ENCODE measurements around the gene RPS18.

The RPS18 gene

DNA sequence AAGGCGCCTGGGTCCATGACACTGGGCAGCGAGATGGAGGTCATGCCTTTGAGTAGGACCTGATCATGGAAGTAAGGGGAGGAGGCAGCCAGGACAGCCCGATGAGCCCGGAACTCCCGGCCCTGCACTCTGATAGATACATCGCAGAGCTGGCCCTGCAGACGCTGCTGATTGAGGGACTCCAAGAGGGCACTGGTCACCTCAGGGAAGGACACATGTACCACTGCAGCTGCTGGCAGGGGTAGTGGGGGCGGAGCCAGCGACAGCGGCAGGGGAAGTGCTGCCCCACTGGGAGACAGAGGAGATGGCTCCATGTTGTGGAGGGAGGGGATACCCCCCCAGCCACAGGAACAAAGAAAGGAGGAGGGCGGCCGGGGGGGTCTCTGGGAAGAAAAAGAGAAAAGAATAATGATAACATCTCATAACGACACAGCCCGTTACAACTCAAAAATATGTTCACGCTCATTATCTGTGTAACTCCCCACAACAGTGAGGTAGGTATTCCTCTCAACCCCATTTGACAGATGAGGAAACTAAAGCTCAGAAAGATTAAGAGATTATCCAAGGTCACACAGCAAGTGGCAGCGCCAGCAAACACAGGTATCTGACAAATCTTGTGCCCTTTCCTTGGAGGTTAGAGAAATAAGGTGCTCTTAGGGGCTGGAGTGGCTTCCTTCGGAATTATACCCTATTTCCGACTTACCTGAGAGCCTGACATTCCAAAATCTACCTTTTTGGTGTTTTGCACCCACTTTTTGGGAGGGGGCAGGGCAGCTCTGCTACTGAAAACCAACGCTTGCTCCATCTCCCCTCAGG lies 44.9 kb downstream of the RPS18 start:
- peaks cover 32% of the 10 kb centered on the region for H3K4me1 ChIP-seq (ENCODE audit: control insufficient read depth, insufficient read depth, low read length)

DNA sequence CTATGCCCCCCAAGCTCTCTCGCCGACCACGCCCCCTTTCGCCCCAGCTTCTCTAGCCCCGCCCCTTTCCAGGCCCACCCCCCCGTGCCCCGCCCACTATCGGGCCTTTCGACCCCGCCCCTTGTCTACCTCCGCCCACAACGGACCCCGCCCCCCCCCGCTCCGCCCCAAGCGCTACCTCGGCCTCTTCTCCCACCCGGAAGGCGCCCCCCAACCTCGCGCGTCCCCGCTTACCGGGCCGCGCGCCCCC lies 45.5 kb downstream of the RPS18 start:
- H3K36me3 ChIP-seq (ENCODE audit: control insufficient read depth, insufficient read depth, low read length), result peaks cover 32% of the 10 kb centered on the region
- no peak overlapping the region for H3K9ac ChIP-seq (ENCODE audit: low read length)
- peak overlapping the region; percentile 96 for H3K4me3 ChIP-seq (ENCODE audit: low read depth, low read length)
- no peak overlapping the region for H3K27ac ChIP-seq (ENCODE audit: low read depth, low read length)
- H3K9me3 ChIP-seq (ENCODE audit: control insufficient read depth, insufficient read depth, low read depth, low read length), result no peaks in the 10 kb centered on the region
- H3K4me1 ChIP-seq (ENCODE audit: control insufficient read depth, insufficient read depth, low read length), result peaks cover 37% of the 10 kb centered on the region
- no peaks in the 10 kb centered on the region for H3K27me3 ChIP-seq (ENCODE audit: control insufficient read depth, insufficient read depth, low read length)

More for the DNA sequence above, 44.9 kb downstream of the RPS18 start:
- H3K27me3 ChIP-seq (ENCODE audit: control insufficient read depth, insufficient read depth, low read length), result no peaks in the 10 kb centered on the region
- H3K9me3 ChIP-seq (ENCODE audit: control insufficient read depth, insufficient read depth, low read depth, low read length), result no peaks in the 10 kb centered on the region
- no peak overlapping the region for H3K9ac ChIP-seq (ENCODE audit: low read length)
- no peak overlapping the region for H3K27ac ChIP-seq (ENCODE audit: low read depth, low read length)
- H3K36me3 ChIP-seq (ENCODE audit: control insufficient read depth, insufficient read depth, low read length), result peaks cover 32% of the 10 kb centered on the region
- peak overlapping the region; percentile 54 for H3K4me3 ChIP-seq (ENCODE audit: low read depth, low read length)

DNA sequence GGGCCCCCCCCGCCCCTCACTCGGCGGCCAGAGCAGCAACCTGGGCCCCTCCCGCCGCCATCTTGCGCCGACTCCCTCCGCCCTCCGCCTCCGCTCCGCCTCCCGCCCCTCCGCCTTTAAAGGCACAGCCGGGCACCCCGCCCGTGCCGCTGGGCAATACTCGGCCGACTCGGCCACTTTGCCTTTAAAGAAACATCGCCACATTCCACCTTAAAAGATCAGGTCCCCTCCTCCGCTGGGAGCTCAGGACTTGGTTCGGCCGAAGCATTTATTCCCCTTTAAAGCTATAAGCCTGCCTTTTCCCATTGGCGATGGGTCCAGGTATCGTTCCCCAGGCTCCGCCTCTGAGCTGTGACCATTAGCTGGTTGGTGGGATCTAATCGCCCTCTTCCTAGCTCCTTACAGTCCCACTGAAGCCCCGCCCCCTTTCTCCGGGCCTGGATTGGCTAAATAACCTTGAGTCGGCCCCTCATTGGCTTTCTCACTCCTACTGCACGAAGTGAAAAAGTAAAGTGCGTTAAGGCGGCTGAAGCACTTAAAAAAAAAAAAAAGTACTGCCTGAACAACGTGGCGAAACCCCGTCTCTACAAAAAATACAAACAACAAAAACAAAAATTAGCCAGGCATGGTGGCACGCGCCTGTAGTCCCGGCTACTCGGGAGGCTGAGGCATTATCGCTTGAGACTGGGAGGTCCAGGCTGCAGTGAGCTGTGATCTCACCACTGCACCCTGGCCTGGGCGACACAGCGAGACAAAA lies 46.0 kb downstream of the RPS18 start, which contains the start of gene ZBTB22:
ZBTB22 (minus strand) TSS at position 76 of the 757 bp plus-strand sequence. CDS start 828 bp downstream, outside the sequence.
- H3K36me3 ChIP-seq (ENCODE audit: control insufficient read depth, insufficient read depth, low read length), result peaks cover 32% of the 10 kb centered on the region
- H3K4me3 ChIP-seq (ENCODE audit: low read depth, low read length), result peak within 1 kb of the TSS; percentile 96
- H3K9ac ChIP-seq (ENCODE audit: low read length), result peak within 1 kb of the TSS; percentile 90
- peaks cover 37% of the 10 kb centered on the region for H3K4me1 ChIP-seq (ENCODE audit: control insufficient read depth, insufficient read depth, low read length)
- peak within 1 kb of the TSS; percentile 26; the same call in 1 of the 2 replicates for H3K27ac ChIP-seq (ENCODE audit: low read depth, low read length)
- H3K27me3 ChIP-seq (ENCODE audit: control insufficient read depth, insufficient read depth, low read length), result no peaks in the 10 kb centered on the region
- no peaks in the 10 kb centered on the region for H3K9me3 ChIP-seq (ENCODE audit: control insufficient read depth, insufficient read depth, low read depth, low read length)

DNA sequence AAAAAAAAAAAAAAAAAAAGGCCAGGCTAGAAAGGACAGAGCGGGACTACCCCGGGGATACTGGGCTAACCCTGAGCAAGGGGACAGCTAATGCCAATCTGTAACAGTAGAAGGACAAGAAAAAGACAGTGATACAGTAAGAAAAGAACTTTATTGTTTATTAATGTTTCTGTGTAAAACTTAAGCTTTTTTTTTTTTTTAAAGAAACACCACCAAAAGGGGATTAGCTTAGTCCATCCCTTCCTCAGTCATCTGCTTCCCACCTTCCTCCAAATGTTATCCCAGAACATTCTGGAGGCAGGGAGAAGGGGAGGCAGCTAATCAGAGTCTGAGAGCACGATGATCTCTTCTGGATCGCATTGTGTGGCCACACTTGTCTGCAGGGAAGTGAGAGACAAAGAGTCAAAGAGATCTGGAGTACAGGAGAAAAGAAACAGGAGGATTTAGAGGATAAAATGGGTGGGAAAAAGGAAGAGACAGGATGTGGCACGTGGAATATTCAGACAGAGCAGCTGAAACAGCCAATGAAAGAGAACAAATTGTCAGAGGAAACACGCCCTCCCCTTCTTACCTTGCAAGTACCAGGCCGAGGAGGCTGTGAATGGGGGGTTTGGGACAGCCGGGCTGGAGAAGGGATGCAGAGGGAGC lies 46.7 kb downstream of the RPS18 start:
- Histone ChIP-seq H3K36me3 (ENCODE audit: control insufficient read depth, insufficient read depth, low read length) (peaks cover 32% of the 10 kb centered on the region), H3K9ac (ENCODE audit: low read length) (peak overlapping the region; percentile 13), H3K9me3 (ENCODE audit: control insufficient read depth, insufficient read depth, low read depth, low read length) (no peaks in the 10 kb centered on the region), H3K27ac (ENCODE audit: low read depth, low read length) (peak overlapping the region; percentile 7; the same call in 1 of the 2 replicates), H3K4me1 (ENCODE audit: control insufficient read depth, insufficient read depth, low read length) (peaks cover 37% of the 10 kb centered on the region), H3K4me3 (ENCODE audit: low read depth, low read length) (peak overlapping the region; percentile 96), H3K27me3 (ENCODE audit: control insufficient read depth, insufficient read depth, low read length) (no peaks in the 10 kb centered on the region)

DNA sequence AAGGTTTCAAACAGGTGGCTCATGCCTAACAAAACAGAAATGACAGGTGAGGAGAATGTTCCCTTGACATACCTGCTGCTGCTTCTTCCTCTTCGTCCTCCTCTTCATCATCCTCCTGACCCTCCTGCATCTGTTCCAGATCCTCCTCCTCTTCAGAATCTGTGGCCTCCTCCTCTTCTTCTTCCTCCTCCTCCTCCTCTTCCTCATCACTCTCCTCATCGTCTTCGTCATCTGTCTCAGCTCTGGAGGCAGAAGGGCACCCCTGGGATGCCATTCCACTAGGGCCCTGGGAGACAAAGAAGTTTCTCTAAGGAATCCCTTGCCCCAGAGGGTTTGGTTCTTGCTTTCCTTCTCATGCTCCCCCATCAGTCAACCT lies 48.1 kb downstream of the RPS18 start:
- Histone ChIP-seq H3K36me3 (ENCODE audit: control insufficient read depth, insufficient read depth, low read length) (peaks cover 32% of the 10 kb centered on the region), H3K4me1 (ENCODE audit: control insufficient read depth, insufficient read depth, low read length) (peaks cover 39% of the 10 kb centered on the region), H3K9me3 (ENCODE audit: control insufficient read depth, insufficient read depth, low read depth, low read length) (no peaks in the 10 kb centered on the region), H3K9ac (ENCODE audit: low read length) (no peak overlapping the region), H3K4me3 (ENCODE audit: low read depth, low read length) (no peak overlapping the region), H3K27me3 (ENCODE audit: control insufficient read depth, insufficient read depth, low read length) (no peaks in the 10 kb centered on the region), H3K27ac (ENCODE audit: low read depth, low read length) (no peak overlapping the region)

DNA sequence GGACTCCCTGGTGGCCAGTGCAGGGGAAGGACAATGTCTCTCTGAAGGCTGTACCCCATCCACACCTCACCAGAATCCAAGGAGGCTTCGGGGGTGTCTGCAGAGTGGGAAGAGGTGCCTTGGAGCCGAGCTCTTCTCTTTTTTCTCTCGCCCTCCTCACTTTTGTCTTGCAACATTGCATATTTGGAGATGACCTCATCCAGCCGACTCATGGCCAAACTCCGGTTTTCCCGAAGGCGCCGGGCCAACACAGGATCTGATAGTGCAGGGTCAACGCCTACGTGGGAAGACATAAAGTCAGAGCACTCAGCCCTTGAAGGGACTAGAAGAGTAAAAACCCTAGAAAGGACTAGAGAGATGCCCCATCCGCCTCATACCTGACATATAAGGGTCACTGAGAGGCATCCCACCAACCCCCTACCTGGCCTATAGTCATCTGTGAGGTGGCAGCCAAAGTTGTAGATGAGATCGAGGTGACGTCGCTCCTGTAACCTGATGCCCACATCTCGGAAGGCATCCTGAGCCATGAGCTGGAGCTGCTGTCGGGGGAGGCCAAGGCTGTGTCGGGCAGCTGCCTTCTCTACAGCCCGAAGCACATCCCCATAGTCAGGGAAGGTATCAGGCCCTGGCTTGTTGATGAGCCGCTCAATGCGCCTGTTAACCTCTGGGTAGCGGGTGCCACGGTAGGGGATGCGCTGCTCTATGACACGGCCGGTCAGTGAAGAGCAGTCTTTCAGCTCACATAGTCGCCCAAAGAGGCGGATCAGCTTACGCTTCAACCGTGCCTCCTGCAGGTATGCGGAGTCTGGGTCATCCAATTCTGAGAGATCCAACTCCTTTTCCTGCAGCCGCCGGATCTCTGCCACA lies 48.7 kb downstream of the RPS18 start:
- peaks cover 34% of the 10 kb centered on the region for H3K4me1 ChIP-seq (ENCODE audit: control insufficient read depth, insufficient read depth, low read length)
- H3K4me3 ChIP-seq (ENCODE audit: low read depth, low read length), result no peak overlapping the region
- H3K27me3 ChIP-seq (ENCODE audit: control insufficient read depth, insufficient read depth, low read length), result no peaks in the 10 kb centered on the region
- H3K9me3 ChIP-seq (ENCODE audit: control insufficient read depth, insufficient read depth, low read depth, low read length), result no peaks in the 10 kb centered on the region
- H3K36me3 ChIP-seq (ENCODE audit: control insufficient read depth, insufficient read depth, low read length), result peaks cover 32% of the 10 kb centered on the region
- peak overlapping the region; percentile 8 for H3K9ac ChIP-seq (ENCODE audit: low read length)
- H3K27ac ChIP-seq (ENCODE audit: low read depth, low read length), result no peak overlapping the region

DNA sequence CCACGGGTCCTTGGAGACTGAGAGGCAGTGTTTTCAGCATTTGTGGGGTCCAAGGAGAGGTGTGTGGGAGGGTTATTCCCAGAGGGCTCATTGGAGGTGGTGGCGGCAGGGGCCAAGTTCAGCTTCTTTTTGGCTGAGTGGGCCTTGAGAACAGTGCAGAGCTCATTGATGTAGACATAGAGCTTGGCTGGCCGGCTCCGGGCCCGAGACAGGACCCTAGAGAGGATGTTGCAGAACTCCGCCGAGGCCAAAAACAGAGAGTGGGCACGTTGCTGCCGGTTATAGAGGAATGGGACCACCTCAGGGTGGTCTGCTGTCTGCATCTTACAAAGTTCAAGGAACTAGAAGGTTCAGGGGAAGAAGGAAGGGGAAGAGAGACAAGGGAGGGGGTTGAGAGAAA lies 49.4 kb downstream of the RPS18 start:
- Histone ChIP-seq H3K27ac (ENCODE audit: low read depth, low read length) (no peak overlapping the region; the same call in 1 of the 2 replicates), H3K9ac (ENCODE audit: low read length) (peak overlapping the region; percentile 91), H3K4me3 (ENCODE audit: low read depth, low read length) (peak overlapping the region; percentile 71; the same call in 1 of the 2 replicates), H3K9me3 (ENCODE audit: control insufficient read depth, insufficient read depth, low read depth, low read length) (no peaks in the 10 kb centered on the region), H3K4me1 (ENCODE audit: control insufficient read depth, insufficient read depth, low read length) (peaks cover 34% of the 10 kb centered on the region), H3K36me3 (ENCODE audit: control insufficient read depth, insufficient read depth, low read length) (peaks cover 32% of the 10 kb centered on the region), H3K27me3 (ENCODE audit: control insufficient read depth, insufficient read depth, low read length) (no peaks in the 10 kb centered on the region)

DNA sequence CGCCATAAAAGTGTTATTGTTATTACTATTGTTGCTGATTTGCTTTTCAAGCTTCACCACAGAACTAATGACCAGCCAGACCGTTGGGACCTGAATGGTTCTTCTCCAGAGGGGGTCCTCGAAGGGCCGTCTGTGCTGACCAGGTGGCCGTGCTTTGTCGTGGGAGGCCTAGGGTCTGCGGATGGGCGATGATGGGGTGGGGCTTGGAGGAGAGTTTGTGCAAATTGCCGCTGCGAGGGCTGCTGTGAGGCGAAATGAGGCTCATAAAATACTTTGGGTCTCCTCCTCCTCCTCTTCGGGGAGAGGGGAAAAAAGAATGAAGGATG lies 51.7 kb downstream of the RPS18 start:
- Histone ChIP-seq H3K27me3 (ENCODE audit: control insufficient read depth, insufficient read depth, low read length) (no peaks in the 10 kb centered on the region), H3K9me3 (ENCODE audit: control insufficient read depth, insufficient read depth, low read depth, low read length) (no peaks in the 10 kb centered on the region), H3K4me3 (ENCODE audit: low read depth, low read length) (peak overlapping the region; percentile 71), H3K4me1 (ENCODE audit: control insufficient read depth, insufficient read depth, low read length) (peaks cover 26% of the 10 kb centered on the region), H3K9ac (ENCODE audit: low read length) (peak overlapping the region; percentile 91), H3K27ac (ENCODE audit: low read depth, low read length) (no peak overlapping the region), H3K36me3 (ENCODE audit: control insufficient read depth, insufficient read depth, low read length) (peaks cover 30% of the 10 kb centered on the region)

DNA sequence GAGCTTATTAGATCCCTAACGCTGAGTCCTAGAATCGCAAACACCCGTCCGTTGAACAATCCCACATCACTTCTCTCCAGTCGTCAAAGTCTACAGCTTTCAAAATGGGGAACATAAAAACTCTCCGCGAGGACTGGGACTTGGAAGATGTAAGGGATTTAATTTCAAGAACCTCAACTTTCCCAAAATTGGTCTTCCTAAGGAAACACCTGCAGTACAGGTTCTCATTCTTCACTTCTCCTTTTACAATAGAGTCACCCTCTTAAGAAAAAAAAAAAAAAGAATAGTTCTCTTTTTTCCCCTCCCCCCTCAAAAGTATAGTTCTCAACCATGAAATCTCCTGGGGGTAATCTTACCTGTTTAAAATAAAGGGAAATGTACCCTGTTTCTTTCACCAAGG lies 52.2 kb downstream of the RPS18 start:
- peak overlapping the region; percentile 71 for H3K4me3 ChIP-seq (ENCODE audit: low read depth, low read length)
- H3K4me1 ChIP-seq (ENCODE audit: control insufficient read depth, insufficient read depth, low read length), result peaks cover 23% of the 10 kb centered on the region
- peaks cover 24% of the 10 kb centered on the region for H3K36me3 ChIP-seq (ENCODE audit: control insufficient read depth, insufficient read depth, low read length)
- no peaks in the 10 kb centered on the region for H3K9me3 ChIP-seq (ENCODE audit: control insufficient read depth, insufficient read depth, low read depth, low read length)
- no peak overlapping the region for H3K27ac ChIP-seq (ENCODE audit: low read depth, low read length)
- H3K9ac ChIP-seq (ENCODE audit: low read length), result no peak overlapping the region
- no peaks in the 10 kb centered on the region for H3K27me3 ChIP-seq (ENCODE audit: control insufficient read depth, insufficient read depth, low read length)

Data from HUES6 (cell line).